ENCODE results near the gene TSPOAP1.

GRCh38 chr17:58277107-58277801 lies 51.3 kb downstream of the TSPOAP1 start:
- TF ChIP-seq CTCF (IDR thresholded peaks at IDR 0.05; ENCODE audit: insufficient read depth, low read depth, low read length) (peak; percentile 30), EZH2 (IDR thresholded peaks at IDR 0.05; ENCODE audit: insufficient read depth, low read length) (no peak)
